OCI-LY3 (cell line): ENCODE results near the gene GPR31.
"Not testable (repeated sequence)": the region's sequence is repeated elsewhere in the genome, so short reads cannot be mapped to it uniquely, and the experiment has no call there.

ENCODE experiments used
- EZH2phosphoT487 ChIP-seq: fragments of 200-600 bp; shearing (Covaris generic); IDR thresholded peaks from 2 replicates; pipeline ENCODE4 v1.6.1; 2018; ENCODE audit warnings: antibody characterized with exemption, mixed run types, low read depth
- TF ChIP-seq, protein P1 (sequence below): fragments of 200-600, 300-600 bp; sonication (generic); IDR thresholded peaks from 2 replicates; pipeline ENCODE4 v1.5.1; 2014; ENCODE audit warnings: antibody characterized with exemption, low read length, low read depth

DNA sequence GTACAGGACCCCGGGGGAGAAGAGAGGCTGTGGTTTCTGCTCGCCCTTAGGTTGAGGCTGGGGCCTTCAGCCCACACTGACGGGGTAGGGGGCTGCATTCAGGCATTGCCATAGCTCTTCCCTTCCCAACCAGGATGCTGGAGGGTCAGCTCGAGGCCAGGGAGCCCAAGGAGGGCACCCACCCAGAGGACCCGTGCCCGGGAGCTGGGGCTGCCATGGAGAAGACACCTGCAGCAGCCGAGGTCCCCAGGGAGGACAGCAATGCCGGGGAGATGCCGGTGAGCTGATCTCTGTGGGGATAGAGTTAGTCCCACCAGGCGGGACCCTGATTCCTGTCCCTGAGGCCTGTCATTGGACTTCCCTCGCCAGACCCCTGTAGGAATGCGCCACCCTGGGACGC, 14.2 kb upstream of the GPR31 start:
- not testable (repeated sequence) for TF ChIP-seq EZH2phosphoT487
- TF ChIP-seq, protein P1, sequence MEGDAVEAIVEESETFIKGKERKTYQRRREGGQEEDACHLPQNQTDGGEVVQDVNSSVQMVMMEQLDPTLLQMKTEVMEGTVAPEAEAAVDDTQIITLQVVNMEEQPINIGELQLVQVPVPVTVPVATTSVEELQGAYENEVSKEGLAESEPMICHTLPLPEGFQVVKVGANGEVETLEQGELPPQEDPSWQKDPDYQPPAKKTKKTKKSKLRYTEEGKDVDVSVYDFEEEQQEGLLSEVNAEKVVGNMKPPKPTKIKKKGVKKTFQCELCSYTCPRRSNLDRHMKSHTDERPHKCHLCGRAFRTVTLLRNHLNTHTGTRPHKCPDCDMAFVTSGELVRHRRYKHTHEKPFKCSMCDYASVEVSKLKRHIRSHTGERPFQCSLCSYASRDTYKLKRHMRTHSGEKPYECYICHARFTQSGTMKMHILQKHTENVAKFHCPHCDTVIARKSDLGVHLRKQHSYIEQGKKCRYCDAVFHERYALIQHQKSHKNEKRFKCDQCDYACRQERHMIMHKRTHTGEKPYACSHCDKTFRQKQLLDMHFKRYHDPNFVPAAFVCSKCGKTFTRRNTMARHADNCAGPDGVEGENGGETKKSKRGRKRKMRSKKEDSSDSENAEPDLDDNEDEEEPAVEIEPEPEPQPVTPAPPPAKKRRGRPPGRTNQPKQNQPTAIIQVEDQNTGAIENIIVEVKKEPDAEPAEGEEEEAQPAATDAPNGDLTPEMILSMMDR: not testable (repeated sequence)
